ENCODE data around the gene INAFM2. TPM values are rescaled to one million over a fixed set of nuclear protein-coding genes. Genes with fewer than 3 reads are reported as not detected.

The INAFM2 gene
- total and polyA plus RNA-seq, 4 donors: 3.3 to 5.7 (median 4.4) TPM

- 38% methylated on average over 33 of the region's 33 CpGs for WGBS
- H3K9ac ChIP-seq (ENCODE audit: low read depth in 1 of 2, low read length in 2 of 2): no peak overlapping the region
- DNase-seq (ENCODE audit: low spot score): no peak
- H3K27me3 ChIP-seq (ENCODE audit: control insufficient read depth in 4 of 4, insufficient read depth in 4 of 4, low read length in 3 of 4): peaks cover 0 to 8% (median 2%) of the 10 kb centered on the region in 4 donors
- no peak for TF ChIP-seq GABPA (IDR thresholded peaks at IDR 0.05 in 1 of 2, conservative IDR thresholded peaks at IDR 0.05 in 1 of 2)
- no peak for TF ChIP-seq REST (IDR thresholded peaks at IDR 0.05)
- no peak for TF ChIP-seq ZBTB33 (IDR thresholded peaks at IDR 0.05)
- no peak for TF ChIP-seq YY1 (IDR thresholded peaks at IDR 0.05)
- no peak for TF ChIP-seq EGR1 (IDR thresholded peaks at IDR 0.05; ENCODE audit: low read depth in 2 of 2)
- no peak for TF ChIP-seq TAF1 (conservative IDR thresholded peaks at IDR 0.05)
- TF ChIP-seq NR2F2 (IDR thresholded peaks at IDR 0.05): no peak
- no peak for TF ChIP-seq HNF4A (conservative IDR thresholded peaks at IDR 0.05)
- TF ChIP-seq RAD21 (IDR thresholded peaks at IDR 0.05): no peak
- no peak for TF ChIP-seq FOXA1 (IDR thresholded peaks at IDR 0.05)
- TF ChIP-seq FOXA2 (IDR thresholded peaks at IDR 0.05): no peak
- no peak for TF ChIP-seq JUND (IDR thresholded peaks at IDR 0.05)
- no peak for TF ChIP-seq RXRA (IDR thresholded peaks at IDR 0.05)
- TF ChIP-seq ATF3 (IDR thresholded peaks at IDR 0.05): no peak
- no peak for TF ChIP-seq HNF4G (IDR thresholded peaks at IDR 0.05)
- no peak for TF ChIP-seq CTCF (IDR thresholded peaks at IDR 0.05; ENCODE audit: low read depth, low read length, missing input control)
- no peak for TF ChIP-seq SP1 (IDR thresholded peaks at IDR 0.05)
- no peak for TF ChIP-seq MAX (IDR thresholded peaks at IDR 0.05)
- H3K4me1 ChIP-seq (ENCODE audit: control insufficient read depth in 4 of 4, insufficient read depth in 4 of 4, low read length in 3 of 4): peaks cover 6 to 26% (median 14%) of the 10 kb centered on the region in 4 donors
- no peak overlapping the region for H3K27ac ChIP-seq (ENCODE audit: low read depth in 1 of 2, low read length in 2 of 2)
- H3K9me3 ChIP-seq (ENCODE audit: control insufficient read depth in 4 of 4, low read length in 3 of 4): no peaks in the 10 kb centered on the region
- no peaks in the 10 kb centered on the region for H3K36me3 ChIP-seq (ENCODE audit: control insufficient read depth in 4 of 4, insufficient read depth in 3 of 4, low read depth in 1 of 4, low read length in 3 of 4)
- no peak overlapping the region for H3K4me3 ChIP-seq (ENCODE audit: low read depth in 1 of 3, low read length in 3 of 3)
Observed at GRCh38 chr15:40283615-40284300, 39.7 kb upstream of the INAFM2 start.

Data from liver (tissue), 9 donors.